Pancreas (tissue), 10 donors: ENCODE data around the gene TMEM120B. TPM values are rescaled to one million over a fixed set of nuclear protein-coding genes. Genes with fewer than 3 reads are reported as not detected.

Source experiments
- ATAC-seq, 4 donors: fragments of 200-7000 bp; cut with Tn5 transposase; one replicate each; pipeline versions ENCODE4 v1.8.0 to v1.9.1; 2020; ENCODE audit warnings: mild to moderate bottlenecking in 4 of 4, moderate library complexity in 4 of 4
- DNase-seq, 6 donors: peaks; one replicate each; pipeline ENCODE4 v3.0.0-alpha.2; 2020
- FAIRE-seq: peaks from 2 replicates; lab custom pipeline; 2012; peaks lifted over from hg19 to GRCh38; lab: Jason Lieb, UNC
- H3K27ac ChIP-seq, 4 donors: fragments of 200-600 bp; sonication (generic); 1 replicate in 3 of 4; 2 replicates in 1 of 4; pipeline versions ENCODE4 v1.5.0 to v1.8.0; 2020
- H3K27me3 ChIP-seq, 4 donors: fragments of 200-600 bp; one replicate each; pipeline ENCODE4 v1.8.0; 2021
- H3K36me3 ChIP-seq, 3 donors: fragments of 200-600 bp; sonication (generic) in 1 of 3; one replicate each; pipeline versions ENCODE4 v1.5.0 to v1.8.0; 2020 to 2021
- H3K4me1 ChIP-seq, 3 donors: fragments of 200-600 bp; one replicate each; pipeline ENCODE4 v1.8.0; 2021
- H3K4me3 ChIP-seq, 4 donors: fragments of 200-600 bp; sonication (generic) in 2 of 4; one replicate each; pipeline versions ENCODE4 v1.5.0 to v1.8.0; 2020 to 2021
- H3K9me3 ChIP-seq, 4 donors: fragments of 200-600 bp; one replicate each; pipeline ENCODE4 v1.8.0; 2021
- CTCF ChIP-seq, 4 donors: fragments of 200-600 bp; sonication (generic) in 3 of 4; IDR thresholded peaks; one replicate each; pipeline versions ENCODE4 v1.5.0 to v1.8.0; 2021; ENCODE audit warnings: antibody characterized with exemption in 4 of 4
- WGBS, 2 donors: extraction: QIAGEN DNeasy Blood & Tissue Kit; methylation state at CpG; one replicate each; pipeline ENCODE4 v1.1.7; 2013; 5-methylcytosine and 5-hydroxymethylcytosine counted together
- intact Hi-C, 3 donors: fragments of 100-400 bp; cut with DNase I; formaldehyde crosslinking; loops; one replicate each; pipeline versions ENCODE4 v1.11.1 to v1.14.2; 2022
- polyA plus RNA-seq, 2 donors: library from polyadenylated mRNA; stranded (reverse); fragments of 200-250 nt; gene quantifications; one replicate each; pipeline ENCODE4 v1.2.3, GENCODE V29; 2013
- total RNA-seq, 6 donors: library from RNA; stranded (reverse); fragmentation: NEBNext Ultra II Directional in 4 of 6; extraction: Animal tissue kit (Norgen Biotek cat#: 25700) in 4 of 6; gene quantifications; one replicate each; pipeline versions ENCODE4 v1.2.1 to v1.2.4, GENCODE V29; 2021 to 2023
- donor health status: healthy with polysubstance abuse.
- donor health status: DM: no; HTN: no; CAD: no; lungs with moderate emphysema.
- donor health status: DM: no; HTN: no; CAD: no.
- donor health status: control.
- donor health status: control.
- donor health status: Bipolar disorder and iron deficiency.
- donor health status: DM: yes; HTN: yes; CAD: no.
- donor health status: DM: no; HTN: no; CAD: no.
- donor health status: DM: no; HTN: no; CAD: no.
- donor health status: DM: yes; HTN: yes; CAD: no.

The TMEM120B gene
- total and polyA plus RNA-seq, 8 donors, result 8.2 to 19.8 (median 11.4) TPM

GRCh38 chr12:121801595-121802484 is 89.3 kb downstream of the TMEM120B start:
- Histone ChIP-seq H3K27ac (peak overlapping the region; percentile 98 to 100 (median 100)), H3K36me3 (no peaks in the 10 kb centered on the region), H3K9me3 (no peaks in the 10 kb centered on the region), H3K27me3 (no peaks in the 10 kb centered on the region), H3K4me1 (peaks cover 15 to 27% (median 20%) of the 10 kb centered on the region in 3 donors), H3K4me3 (peak overlapping the region; percentile 51 to 85 (median 66))
- DNase-seq, result peak in 2 of 6 donors; percentile 17 to 21
- ATAC-seq, result no peak
- intact Hi-C loops, result no loop called here
- FAIRE-seq, result no peak
- TF ChIP-seq CTCF (IDR thresholded peaks at IDR 0.05), result no peak
- WGBS, 2 donors, result 3 to 5% methylated on average over 18 of the region's 18 CpGs

- ATAC-seq (no peak), DNase-seq (no peak), FAIRE-seq (no peak)
- Histone ChIP-seq H3K27me3 (no peaks in the 10 kb centered on the region), H3K4me3 (peak overlapping the region; percentile 51 to 85 (median 66)), H3K9me3 (no peaks in the 10 kb centered on the region), H3K36me3 (no peaks in the 10 kb centered on the region), H3K4me1 (peaks cover 13 to 30% (median 19%) of the 10 kb centered on the region in 3 donors), H3K27ac (peak overlapping the region; percentile 98 to 100 (median 100))
- no peak for TF ChIP-seq CTCF (IDR thresholded peaks at IDR 0.05)
- intact Hi-C loops, result no loop called here
- 0% methylated on average over 1 of the region's 1 CpG for WGBS, 2 donors
Observed at GRCh38 chr12:121802485-121802842, 89.9 kb downstream of the TMEM120B start.

- DNase-seq (peak; percentile 81 to 90 (median 86)), FAIRE-seq (no peak), ATAC-seq (peak; percentile 49 to 68 (median 58))
- H3K27ac ChIP-seq, result peak overlapping the region; percentile 98 to 100 (median 100)
- WGBS, 2 donors, result 0% methylated on average over 63 to 65 of the region's 65 CpGs
- intact Hi-C loops, result no loop called here
- no peaks in the 10 kb centered on the region for H3K9me3 ChIP-seq
- H3K4me1 ChIP-seq, result peaks cover 7 to 23% (median 14%) of the 10 kb centered on the region in 3 donors
- H3K27me3 ChIP-seq, result no peaks in the 10 kb centered on the region
- H3K4me3 ChIP-seq, result peak overlapping the region; percentile 51 to 85 (median 66)
- no peaks in the 10 kb centered on the region for H3K36me3 ChIP-seq
- no peak for TF ChIP-seq CTCF (IDR thresholded peaks at IDR 0.05)
Observed at GRCh38 chr12:121802843-121803698, 90.5 kb downstream of the TMEM120B start.

GRCh38 chr12:121803861-121804416 is 91.4 kb downstream of the TMEM120B start, which contains the start of gene SETD1B:
TSS of gene SETD1B (plus strand) at chr12:121804009. CDS start at chr12:121804738, 729 bp downstream.
- no peaks in the 10 kb centered on the region for H3K9me3 ChIP-seq
- peak; percentile 67 to 88 (median 74) for DNase-seq

More at GRCh38 chr12:121803861-121804416, 91.4 kb downstream of the TMEM120B start, which contains the start of gene SETD1B:
- no peaks in the 10 kb centered on the region for H3K27me3 ChIP-seq
- intact Hi-C loops, result no loop called here
- 0 to 1% methylated on average over 23 to 74 of the region's 74 CpGs for WGBS, 2 donors
- H3K27ac ChIP-seq, result peak within 1 kb of the TSS; percentile 98 to 100 (median 100)
- FAIRE-seq, result no peak
- ATAC-seq, result peak in 3 of 4 donors; percentile 12 to 29 (median 15)
- peaks cover 0 to 6% (median 6%) of the 10 kb centered on the region in 3 donors for H3K36me3 ChIP-seq
- H3K4me1 ChIP-seq, result peaks cover 4 to 15% (median 5%) of the 10 kb centered on the region in 3 donors
- TF ChIP-seq CTCF (IDR thresholded peaks at IDR 0.05), result no peak
- H3K4me3 ChIP-seq, result peak within 1 kb of the TSS; percentile 51 to 85 (median 66)
